Measurements from ENCODE around the gene VPS11.
"Not testable (repeated sequence)": the region's sequence is repeated elsewhere in the genome, so short reads cannot be mapped to it uniquely, and the experiment has no call there.

VPS11 gene

GRCh38 chr11:119084663-119085436, 17.2 kb downstream of the VPS11 start, which contains the start of gene HMBS:
TSS of gene HMBS (plus strand) at chr11:119084881. CDS start at chr11:119085034, 153 bp downstream.
- DNase-seq = peak; percentile 95 to 97

GRCh38 chr11:119085437-119085847, 17.8 kb downstream of the VPS11 start:
- no peak for DNase-seq

- no peak for DNase-seq
Observed at GRCh38 chr11:119087123-119087522, 19.5 kb downstream of the VPS11 start.

GRCh38 chr11:119087747-119088241, 20.2 kb downstream of the VPS11 start:
- DNase-seq = no peak

GRCh38 chr11:119088406-119088805, 20.8 kb downstream of the VPS11 start:
- DNase-seq = no peak

- no peak for DNase-seq
Observed at GRCh38 chr11:119089319-119089718, 21.7 kb downstream of the VPS11 start.

GRCh38 chr11:119091178-119091577, 23.6 kb downstream of the VPS11 start:
- DNase-seq = no peak

- no peak for DNase-seq
Observed at GRCh38 chr11:119091966-119092879, 24.6 kb downstream of the VPS11 start.

GRCh38 chr11:119092880-119093842, 25.5 kb downstream of the VPS11 start:
- no peak for DNase-seq

- peak in 1 of 2 donors; percentile 36 for DNase-seq
Observed at GRCh38 chr11:119093942-119094815, 26.6 kb downstream of the VPS11 start.

GRCh38 chr11:119094816-119095065, 27.1 kb downstream of the VPS11 start:
- DNase-seq = peak; percentile 79 to 90

GRCh38 chr11:119095066-119095880, 27.7 kb downstream of the VPS11 start:
- peak; percentile 100 for DNase-seq

GRCh38 chr11:119099711-119100110, 32.1 kb downstream of the VPS11 start:
- DNase-seq = no peak

GRCh38 chr11:119100246-119100970, 32.8 kb downstream of the VPS11 start:
- DNase-seq = peak; percentile 26 to 39

- peak in 1 of 2 donors; percentile 9 for DNase-seq
Observed at GRCh38 chr11:119100994-119101758, 33.6 kb downstream of the VPS11 start.

GRCh38 chr11:119101759-119102423, 34.3 kb downstream of the VPS11 start, which contains the start of gene DPAGT1:
TSS of gene DPAGT1 (minus strand) at chr11:119101853. CDS start at chr11:119101655, 198 bp downstream.
- peak; percentile 93 to 95 for DNase-seq

- not testable (repeated sequence) for DNase-seq
Observed at GRCh38 chr11:119103161-119103664, 35.6 kb downstream of the VPS11 start.

GRCh38 chr11:119103793-119104192, 36.2 kb downstream of the VPS11 start:
- peak in 1 of 2 donors; percentile 14 for DNase-seq
